Lung (tissue), 12 donors: ENCODE results near the gene LENG1. TPM values are rescaled to one million over a fixed set of nuclear protein-coding genes. Genes with fewer than 3 reads are reported as not detected.

Experiments used
- ATAC-seq: fragments of 200-7000 bp; cut with Tn5 transposase; one replicate; pipeline ENCODE4 v1.9.1; 2020; ENCODE audit warnings: moderate number of reproducible peaks; ENCODE audit not compliant: insufficient read depth, low FRiP score
- DNase-seq, 3 donors: peaks; one replicate each; pipeline ENCODE4 v3.0.0-alpha.2; 2013 to 2017
- H3K27ac ChIP-seq, 2 donors: one replicate each; pipeline ENCODE4 v1.5.1; 2013; ENCODE audit warnings: mild to moderate bottlenecking in 2 of 2, moderate library complexity in 2 of 2, control low read depth in 1 of 2, inconsistent platforms in 1 of 2, low read depth in 1 of 2, low read length in 1 of 2
- H3K27me3 ChIP-seq, 3 donors: one replicate each; pipeline ENCODE4 v1.5.1; 2013; ENCODE audit warnings: low read length in 2 of 3; ENCODE audit not compliant: control insufficient read depth in 3 of 3, insufficient read depth in 3 of 3
- H3K36me3 ChIP-seq, 4 donors: one replicate each; pipeline ENCODE4 v1.5.1; 2013; ENCODE audit warnings: low read length in 4 of 4, mild to moderate bottlenecking in 1 of 4, moderate library complexity in 1 of 4; ENCODE audit not compliant: control insufficient read depth in 4 of 4, insufficient read depth in 4 of 4
- H3K4me1 ChIP-seq, 5 donors: one replicate each; pipeline ENCODE4 v1.5.1; 2013; ENCODE audit warnings: low read length in 5 of 5, mild to moderate bottlenecking in 2 of 5, moderate library complexity in 1 of 5; ENCODE audit not compliant: control insufficient read depth in 5 of 5, insufficient read depth in 5 of 5
- H3K4me3 ChIP-seq: one replicate; pipeline ENCODE4 v1.5.1; 2013; ENCODE audit warnings: mild to moderate bottlenecking, control low read depth, moderate library complexity
- H3K9ac ChIP-seq, 2 donors: one replicate each; pipeline ENCODE4 v1.5.1; 2013; ENCODE audit warnings: low read length in 2 of 2, control low read depth in 1 of 2; ENCODE audit not compliant: insufficient read depth in 1 of 2
- H3K9me3 ChIP-seq, 4 donors: one replicate each; pipeline ENCODE4 v1.5.1; 2013; ENCODE audit warnings: low read length in 3 of 4, mild to moderate bottlenecking in 1 of 4, moderate library complexity in 1 of 4; ENCODE audit not compliant: control insufficient read depth in 4 of 4, insufficient read depth in 3 of 4
- CTCF ChIP-seq: IDR thresholded peaks from 2 replicates; pipeline ENCODE4 v1.5.1; 2012; ENCODE audit warnings: mild to moderate bottlenecking; ENCODE audit errors: control extremely low read depth, extremely low read depth
- WGBS, 2 donors: extraction: QIAGEN DNeasy Blood & Tissue Kit; methylation state at CpG; one replicate each; pipeline ENCODE4 v1.1.7; 2013; 5-methylcytosine and 5-hydroxymethylcytosine counted together
- polyA plus RNA-seq, 2 donors: library from polyadenylated mRNA; stranded (reverse); fragments of 200-250 nt; gene quantifications; one replicate each; pipeline ENCODE4 v1.2.1, GENCODE V29; 2013
- total RNA-seq, 2 donors: library from RNA; depleted of rRNA in 1 of 2; stranded (reverse); fragments of >200 nt in 1 of 2; gene quantifications; one replicate each; pipeline ENCODE4 v1.2.1, GENCODE V29; 2014 to 2021
- donor health status: control.
- donor health status: control.
- donor health status: Bipolar disorder and iron deficiency.
- donor health status: healthy.
- donor health status: DM: yes; HTN: yes; CAD: no.

Gene LENG1
- total and polyA plus RNA-seq, 4 donors: 3.8 to 17.1 (median 8.2) TPM

GRCh38 chr19:54188215-54188871 is 28.8 kb upstream of the LENG1 start:
- no peaks in the 10 kb centered on the region for H3K27me3 ChIP-seq
- TF ChIP-seq CTCF: no peak
- peak overlapping the region; percentile 81 to 96 for H3K27ac ChIP-seq
- ATAC-seq (no peak), DNase-seq (peak in 1 of 3 donors; percentile 15)
- 9 to 18% methylated on average over 12 of the region's 12 CpGs for WGBS, 2 donors
- no peaks in the 10 kb centered on the region for H3K9me3 ChIP-seq
- no peak overlapping the region for H3K4me3 ChIP-seq
- peaks cover 0 to 18% (median 11%) of the 10 kb centered on the region in 4 donors for H3K36me3 ChIP-seq
- H3K9ac ChIP-seq: peak overlapping the region; percentile 56 to 76
- peaks cover 0 to 21% (median 8%) of the 10 kb centered on the region in 5 donors for H3K4me1 ChIP-seq

GRCh38 chr19:54186934-54187381 is 27.4 kb upstream of the LENG1 start:
- 92 to 93% methylated on average over 11 of the region's 11 CpGs for WGBS, 2 donors
- ATAC-seq: no peak
- no peaks in the 10 kb centered on the region for H3K27me3 ChIP-seq

GRCh38 chr19:54186351-54186750 is 26.8 kb upstream of the LENG1 start:
- H3K27me3 ChIP-seq: no peaks in the 10 kb centered on the region
- H3K4me3 ChIP-seq: no peak overlapping the region
- no peaks in the 10 kb centered on the region for H3K9me3 ChIP-seq
- H3K36me3 ChIP-seq: peaks cover 0 to 16% (median 6%) of the 10 kb centered on the region in 4 donors
- DNase-seq (no peak), ATAC-seq (no peak)
- no peak overlapping the region for H3K9ac ChIP-seq
- no peak for TF ChIP-seq CTCF
- H3K27ac ChIP-seq: no peak overlapping the region
- WGBS, 2 donors: 87 to 90% methylated on average over 8 of the region's 8 CpGs
- H3K4me1 ChIP-seq: peaks cover 0 to 10% (median 4%) of the 10 kb centered on the region in 5 donors

More at GRCh38 chr19:54186934-54187381, 27.4 kb upstream of the LENG1 start:
- no peak for TF ChIP-seq CTCF
- Histone ChIP-seq H3K4me3 (no peak overlapping the region), H3K36me3 (peaks cover 0 to 15% (median 6%) of the 10 kb centered on the region in 4 donors), H3K27ac (no peak overlapping the region), H3K9me3 (no peaks in the 10 kb centered on the region), H3K4me1 (peaks cover 0 to 15% (median 6%) of the 10 kb centered on the region in 5 donors), H3K9ac (no peak overlapping the region)
- DNase-seq: no peak
